Activated gamma-delta T cell treated with anti-CD3 and anti-CD28 coated beads, Interleukin-2, amount 50 U/mL, for 16 hours (primary cell): ENCODE data around the gene NT5C2.

Source experiments
- DNase-seq: peaks from one replicate; pipeline ENCODE4 v3.0.0-alpha.2; 2020; ENCODE audit warnings: low read depth

Gene NT5C2

DNA sequence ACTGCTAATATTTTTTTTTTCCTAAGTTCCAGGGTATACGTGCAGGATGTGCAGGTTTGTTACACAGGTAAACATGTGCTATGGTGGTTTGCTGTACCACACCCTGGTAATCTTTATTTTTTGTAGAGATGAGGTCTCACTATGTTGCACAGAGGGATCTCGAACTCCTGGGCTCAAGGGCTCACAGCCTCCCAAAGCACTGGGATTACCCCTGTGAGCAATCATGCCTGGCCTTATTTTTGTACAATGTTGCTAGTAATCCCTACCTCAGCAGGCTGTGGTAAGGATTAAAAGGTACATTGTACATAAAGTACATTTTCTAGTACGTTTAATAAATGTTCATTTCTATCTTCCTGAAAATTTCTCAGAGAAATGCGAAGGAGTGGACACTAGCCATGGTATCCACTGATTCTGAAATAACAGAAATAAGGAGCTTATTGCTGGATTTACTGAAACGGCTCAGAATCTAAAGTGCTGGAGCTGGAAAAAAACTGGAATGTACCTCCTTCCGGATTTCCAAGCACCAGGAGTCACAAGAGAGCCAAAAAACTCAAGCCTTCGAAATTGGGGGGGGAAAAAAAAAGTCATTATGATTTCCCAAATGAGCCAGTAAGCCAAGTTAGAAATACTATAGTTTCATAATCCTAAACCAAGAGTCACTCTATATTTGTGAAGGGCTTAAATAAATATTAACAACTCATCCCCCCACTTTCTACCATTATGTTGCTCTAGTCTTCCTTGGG lies 69.6 kb downstream of the NT5C2 start:
- DNase-seq, result no peak

DNA sequence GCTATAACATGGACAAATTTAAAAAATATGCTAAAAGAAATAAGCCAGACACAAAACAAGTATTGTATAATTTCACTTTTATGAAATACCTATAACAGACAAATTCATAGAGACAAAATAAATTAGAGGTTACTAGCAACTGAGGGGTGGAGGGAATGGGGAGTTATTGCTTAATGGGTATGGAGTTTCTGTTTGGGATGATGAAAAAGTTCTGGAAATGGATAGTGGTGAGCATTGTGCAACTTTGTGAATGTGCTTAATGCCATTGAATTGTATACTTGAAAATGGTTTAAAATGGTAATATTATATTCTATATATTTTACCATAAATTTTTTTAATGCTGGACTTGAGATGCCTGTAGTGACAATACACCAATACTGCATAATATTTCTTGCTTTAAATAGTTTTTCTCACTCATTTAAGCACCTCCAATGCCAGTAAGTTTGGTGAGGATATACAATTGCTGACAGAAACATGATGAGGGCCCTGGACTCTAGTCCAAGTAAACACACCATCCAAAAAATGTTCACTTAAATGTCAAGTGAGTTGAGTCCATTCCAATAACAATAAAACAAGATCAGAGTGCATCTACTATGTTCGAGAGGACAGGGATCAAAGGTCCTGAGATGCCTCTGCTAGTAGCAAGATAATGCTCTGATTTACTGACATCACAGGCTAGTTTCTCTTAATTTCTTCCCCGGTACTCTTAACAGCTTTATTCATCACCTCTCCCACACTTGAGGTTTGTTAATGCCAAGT lies 71.9 kb downstream of the NT5C2 start:
- DNase-seq, result no peak

DNA sequence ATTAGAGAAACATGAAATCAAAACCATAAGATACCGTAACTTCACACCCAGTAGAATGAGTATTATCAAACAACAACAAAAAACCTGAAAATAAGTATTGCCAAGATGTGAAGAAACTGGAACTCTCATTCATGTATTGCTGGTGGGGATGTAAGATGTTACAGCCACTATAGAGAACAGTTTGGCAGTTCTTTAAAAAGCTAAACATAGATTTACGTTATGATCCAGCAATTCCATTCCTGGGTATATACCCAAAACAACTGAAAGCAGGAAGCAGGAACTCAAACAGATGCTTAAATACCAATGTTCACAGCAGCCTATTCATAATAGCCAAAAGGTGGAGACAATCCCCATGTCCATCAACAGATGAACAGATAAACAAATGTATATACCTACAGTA lies 72.5 kb downstream of the NT5C2 start:
- DNase-seq, result no peak

DNA sequence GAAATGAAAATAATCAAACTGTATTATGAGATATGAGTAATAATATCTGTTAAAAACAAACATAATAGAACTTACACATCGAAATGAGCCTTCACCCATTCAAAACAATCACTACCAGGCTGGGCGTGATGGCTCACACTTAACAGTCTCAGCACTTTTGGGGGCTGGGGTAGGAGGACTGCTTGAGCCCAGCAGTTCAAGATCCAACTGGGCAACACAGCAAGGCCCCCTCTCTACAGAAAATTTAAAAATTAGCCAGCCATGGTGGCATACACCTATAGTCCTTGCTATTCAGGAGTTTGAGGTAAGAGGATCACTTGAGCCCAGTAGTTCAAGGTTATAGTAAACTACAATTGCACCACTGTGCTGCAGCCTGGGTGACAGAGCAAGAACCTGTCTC lies 75.8 kb downstream of the NT5C2 start:
- no peak for DNase-seq

DNA sequence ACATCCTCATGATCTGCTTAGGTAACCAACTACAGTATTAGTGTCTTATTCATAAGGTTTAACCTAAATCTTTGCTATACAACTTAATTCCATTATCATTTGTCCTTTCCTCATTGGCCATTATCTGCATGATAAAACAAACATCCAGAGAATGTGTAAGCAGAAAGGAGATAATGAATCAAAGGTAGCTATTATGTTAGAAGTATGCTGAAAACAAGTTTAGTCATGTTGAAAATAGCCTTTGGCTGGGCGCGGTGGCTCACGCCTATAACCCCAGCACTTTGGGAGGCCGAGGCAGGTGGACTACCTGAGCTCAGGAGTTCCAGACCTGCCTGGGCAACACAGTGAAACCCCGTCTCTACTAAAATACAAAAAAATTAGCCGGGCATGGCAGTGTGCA lies 78.2 kb downstream of the NT5C2 start:
- DNase-seq, result no peak

DNA sequence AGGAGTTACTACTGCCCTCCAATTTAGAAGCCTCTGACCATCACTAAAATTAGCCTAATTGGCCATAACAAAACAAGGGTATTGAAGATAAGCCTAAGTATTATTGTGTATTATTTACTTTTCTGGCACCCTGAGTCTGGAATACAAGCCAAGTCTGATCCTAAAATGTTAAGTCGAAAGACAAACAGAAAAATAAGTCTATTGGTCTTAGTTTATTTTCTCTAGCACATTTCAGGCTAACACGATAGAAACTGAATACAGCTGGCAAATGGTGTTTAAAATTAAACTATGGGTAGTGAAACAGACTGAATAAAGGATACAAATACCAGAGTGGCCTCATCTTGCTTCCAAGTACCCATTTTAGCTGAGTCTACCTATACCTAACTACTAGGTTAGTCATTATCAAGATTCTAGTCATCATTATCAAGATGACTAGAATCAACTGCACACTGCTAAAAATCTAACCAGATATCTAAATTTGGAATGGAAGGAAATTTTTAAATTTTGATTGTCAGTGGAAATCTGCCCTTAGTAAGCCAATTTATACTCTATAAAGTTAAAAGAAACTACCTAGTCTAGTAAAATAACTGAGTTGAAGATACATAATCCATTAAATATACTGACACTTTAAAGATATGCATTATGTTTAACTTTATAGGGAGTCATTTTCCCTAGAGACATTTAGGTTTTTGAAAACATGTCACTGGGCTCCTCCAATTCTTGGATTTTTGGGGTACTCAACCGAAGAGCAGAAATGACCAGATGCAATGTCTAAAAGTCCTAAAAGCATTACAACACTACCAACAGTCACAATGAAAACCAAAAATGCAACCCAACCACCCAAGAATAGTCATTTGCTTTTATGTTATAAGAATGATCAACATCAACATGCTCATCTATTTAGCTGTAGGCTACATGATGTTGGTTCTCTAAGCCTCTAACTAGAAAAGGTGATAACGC lies 80.9 kb downstream of the NT5C2 start:
- no peak for DNase-seq

DNA sequence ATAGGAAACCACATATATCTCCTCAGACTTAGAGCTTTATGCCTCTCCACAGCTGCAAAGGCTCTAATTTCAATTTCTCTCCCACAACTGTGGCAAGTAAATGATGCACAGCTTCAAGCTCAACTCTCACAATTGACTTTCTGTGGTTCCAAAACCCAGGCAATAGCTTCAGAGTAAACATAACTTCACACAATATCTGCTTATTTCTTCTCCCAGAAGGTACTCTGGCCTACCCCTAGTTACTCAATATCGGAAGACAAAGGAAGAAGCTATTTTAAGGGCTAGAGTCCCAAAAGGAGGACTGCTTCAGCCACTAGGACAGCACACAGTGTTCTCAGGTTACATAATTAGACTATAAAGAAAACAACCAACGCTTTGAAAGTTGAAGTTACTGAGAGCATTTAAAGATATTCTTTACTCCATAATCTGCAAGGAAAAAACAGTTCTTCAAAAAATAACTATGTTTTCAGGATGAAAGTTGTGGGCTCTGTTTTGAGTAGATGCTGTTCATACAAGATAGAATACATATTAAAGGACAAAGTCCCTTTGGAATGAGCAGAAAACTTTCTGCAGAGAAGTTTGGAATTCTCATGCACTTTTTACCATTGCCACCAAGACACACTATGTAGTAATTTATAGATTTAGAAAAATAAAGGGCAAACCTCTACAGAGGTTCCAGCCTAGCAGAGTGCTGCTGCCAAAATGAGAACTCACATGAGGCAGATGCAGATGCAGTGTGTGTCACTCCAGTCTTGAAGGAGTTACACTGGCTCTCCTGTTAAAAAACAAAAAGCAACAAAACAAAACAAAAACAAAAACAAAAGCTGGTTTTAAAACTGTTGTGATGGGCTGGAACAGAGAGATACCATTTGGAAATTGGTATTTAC lies 81.8 kb downstream of the NT5C2 start:
- no peak for DNase-seq

DNA sequence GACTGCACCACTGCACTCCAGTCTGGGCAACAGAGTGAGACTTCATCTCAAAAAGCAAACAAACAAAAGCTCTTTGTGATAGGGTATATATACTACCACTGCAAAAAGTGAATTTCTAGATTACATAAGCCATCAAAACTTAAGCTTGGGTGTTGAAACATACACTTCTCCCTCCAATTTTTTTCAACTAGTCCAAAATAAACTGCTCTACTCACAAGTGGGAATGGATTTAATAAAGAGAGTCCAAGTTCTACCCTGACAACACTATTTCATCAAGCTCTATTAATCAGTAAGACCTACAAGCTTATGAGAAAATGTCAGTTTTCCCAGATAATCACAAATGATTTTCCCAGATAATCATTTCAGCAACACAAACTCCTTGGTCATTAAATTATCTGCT lies 82.7 kb downstream of the NT5C2 start:
- DNase-seq, result no peak

DNA sequence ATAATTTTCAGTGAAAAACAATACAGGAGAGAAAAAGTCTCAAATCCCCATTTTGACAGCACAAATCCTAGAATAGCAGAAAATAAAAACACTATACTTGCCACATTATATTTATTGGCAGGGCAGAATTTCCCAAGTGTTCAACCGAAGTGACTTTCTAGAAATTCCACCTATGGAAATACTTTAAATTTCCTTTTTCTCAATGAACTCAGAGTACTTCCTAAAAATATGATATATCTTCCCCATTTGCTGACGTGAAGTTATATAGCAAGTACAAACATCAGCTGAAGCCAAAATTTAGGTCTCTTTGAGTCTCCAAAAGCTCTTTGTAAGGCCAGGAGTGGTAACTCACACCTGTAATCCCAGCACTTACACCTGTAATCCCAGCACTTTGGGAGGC lies 83.3 kb downstream of the NT5C2 start:
- no peak for DNase-seq

DNA sequence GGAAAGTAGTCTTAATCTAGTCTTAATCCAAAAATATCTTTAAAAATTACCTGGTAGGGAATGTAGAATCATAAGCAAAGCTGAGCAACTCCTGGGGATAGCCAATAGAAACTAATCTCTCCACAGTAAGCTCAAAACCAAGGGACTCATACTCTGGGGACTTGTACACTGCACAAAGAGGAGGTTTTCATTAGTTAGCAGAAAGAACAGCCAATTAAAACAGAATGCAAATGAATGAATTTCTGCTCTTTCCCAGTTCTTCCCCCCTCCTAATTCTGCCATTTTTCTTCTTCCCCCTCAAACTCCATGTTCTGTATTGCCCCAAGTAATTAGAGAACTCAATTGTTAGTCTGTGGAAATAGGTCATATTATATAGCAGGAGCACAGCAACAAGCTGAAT lies 86.5 kb downstream of the NT5C2 start:
- DNase-seq, result no peak

DNA sequence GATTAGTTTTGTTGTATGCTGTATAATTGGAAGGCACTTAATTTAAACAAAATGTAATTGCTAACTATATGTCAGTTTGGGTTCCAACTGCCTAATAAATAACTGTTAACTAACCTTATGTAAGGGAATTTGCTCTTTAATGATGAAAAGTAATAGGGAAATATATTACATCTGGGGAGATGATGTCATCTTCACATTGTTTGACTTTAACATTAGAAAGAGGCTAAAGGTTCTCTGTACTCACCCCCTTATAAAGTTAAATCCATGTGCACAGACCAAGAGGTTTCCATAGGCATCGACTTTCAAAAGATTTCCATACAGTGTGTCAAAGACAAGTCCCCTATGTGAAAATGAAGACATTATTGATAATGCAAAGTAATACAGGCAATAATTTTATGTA lies 87.6 kb downstream of the NT5C2 start:
- no peak for DNase-seq

DNA sequence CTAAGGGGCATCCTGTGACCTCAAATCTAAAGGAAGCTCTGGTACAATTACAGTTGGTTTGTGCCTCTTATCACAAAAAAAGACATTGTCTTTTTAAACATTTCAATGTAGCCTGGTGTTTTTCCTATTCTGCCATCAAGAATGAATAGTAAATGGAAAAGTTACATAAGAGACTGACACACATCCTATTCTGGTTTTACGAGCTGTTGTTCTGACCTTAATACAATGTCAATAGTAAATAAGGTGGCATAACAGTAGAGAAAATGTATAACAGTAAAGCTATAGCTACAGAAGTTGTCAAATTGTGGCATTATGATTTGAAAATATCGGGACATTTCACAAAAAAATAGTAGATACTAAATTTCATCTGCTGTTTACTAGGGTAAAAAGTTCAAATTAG lies 88.4 kb downstream of the NT5C2 start:
- no peak for DNase-seq

DNA sequence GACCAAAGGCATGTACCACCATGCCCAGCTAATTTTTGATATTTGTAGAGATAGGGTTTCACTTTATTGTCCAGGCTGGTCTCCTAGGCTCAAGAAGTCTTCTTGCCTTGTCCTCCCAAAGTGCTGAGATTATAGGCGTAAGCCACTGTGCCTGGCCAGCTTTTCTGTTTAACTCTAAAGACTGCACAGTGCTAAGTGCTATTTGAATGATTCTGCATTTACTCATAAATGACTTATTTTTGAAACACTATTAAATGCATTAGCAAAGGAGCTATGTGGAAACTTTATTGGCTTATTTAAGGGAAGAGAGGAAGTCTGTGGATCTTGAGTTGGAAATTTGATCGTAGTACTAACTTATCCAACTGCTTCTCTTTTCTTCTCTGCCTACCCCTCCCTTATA lies 89.1 kb downstream of the NT5C2 start:
- DNase-seq, result no peak

DNA sequence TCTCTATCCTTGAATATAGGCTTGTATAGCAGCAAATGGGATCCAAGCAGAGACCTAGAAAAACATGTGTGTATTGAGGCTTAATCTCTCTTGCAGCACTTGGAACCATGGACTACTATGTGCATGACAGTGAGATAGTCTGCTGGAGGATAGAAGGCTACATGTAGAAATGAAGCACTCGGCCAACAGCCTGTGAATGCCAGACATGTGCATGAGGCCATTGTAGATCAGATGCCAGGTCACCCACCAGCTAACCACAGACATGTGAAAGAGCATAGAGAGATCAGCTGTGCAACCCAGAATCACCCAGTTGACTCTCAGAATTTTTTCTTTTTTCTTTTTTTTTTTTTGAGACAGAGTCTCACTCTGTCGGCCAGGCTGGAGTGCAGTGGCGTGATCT lies 90.9 kb downstream of the NT5C2 start:
- no peak for DNase-seq

DNA sequence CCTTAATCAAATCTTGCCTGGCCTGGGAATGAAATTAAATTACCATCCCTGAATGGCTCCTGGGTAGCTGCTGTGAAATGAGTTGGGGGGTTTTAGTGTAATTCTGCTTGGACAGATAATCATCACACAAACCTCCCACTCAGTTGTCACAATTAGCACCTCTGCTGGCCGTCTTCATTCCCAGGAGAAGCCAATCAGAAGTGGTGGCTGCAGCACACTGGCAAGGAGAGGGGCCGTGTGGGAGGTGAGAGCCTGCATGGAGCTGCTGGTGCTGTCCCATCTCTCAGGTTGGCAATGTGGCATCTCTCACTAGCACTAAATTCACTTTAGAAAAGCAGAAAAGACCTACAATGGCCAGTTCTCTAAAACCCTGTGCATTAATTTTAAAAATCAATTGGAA lies 92.5 kb downstream of the NT5C2 start:
- DNase-seq, result no peak

DNA sequence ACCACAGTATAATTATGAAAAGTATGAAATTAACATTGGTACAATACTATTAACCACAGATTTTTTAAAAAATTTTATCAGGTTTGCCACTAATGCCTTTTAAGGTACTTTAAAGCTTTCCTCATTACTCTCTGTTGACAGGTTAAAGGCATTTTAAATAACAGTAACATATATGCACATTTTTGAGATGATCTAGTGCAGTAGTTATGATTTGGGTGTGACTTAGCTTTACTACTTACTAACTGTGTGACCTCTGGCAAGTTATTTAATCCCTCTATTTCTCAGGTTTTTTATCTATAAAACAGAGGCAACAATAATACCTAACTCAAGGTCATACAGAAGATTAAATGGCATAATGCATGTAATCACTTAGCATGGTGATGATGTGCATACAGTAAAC lies 94.8 kb downstream of the NT5C2 start:
- DNase-seq, result no peak

DNA sequence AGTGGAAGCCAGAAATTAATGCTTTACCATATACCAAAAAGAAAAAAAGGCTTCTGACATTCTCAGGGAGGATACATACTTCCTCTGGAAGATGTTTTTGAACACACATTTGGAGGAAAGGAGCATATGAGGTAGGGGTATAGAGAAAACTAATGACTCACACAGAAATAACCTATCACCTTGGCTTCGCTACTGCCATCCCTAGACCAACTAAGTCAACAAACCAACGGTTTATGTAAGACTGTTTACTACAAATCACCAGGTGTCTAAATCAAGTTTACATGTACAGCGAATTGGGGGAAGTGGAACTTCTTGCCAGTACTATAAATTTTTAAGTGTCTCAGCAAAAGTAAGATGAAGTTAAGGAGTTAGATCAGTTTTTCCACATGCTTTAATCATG lies 96.9 kb downstream of the NT5C2 start:
- no peak for DNase-seq

DNA sequence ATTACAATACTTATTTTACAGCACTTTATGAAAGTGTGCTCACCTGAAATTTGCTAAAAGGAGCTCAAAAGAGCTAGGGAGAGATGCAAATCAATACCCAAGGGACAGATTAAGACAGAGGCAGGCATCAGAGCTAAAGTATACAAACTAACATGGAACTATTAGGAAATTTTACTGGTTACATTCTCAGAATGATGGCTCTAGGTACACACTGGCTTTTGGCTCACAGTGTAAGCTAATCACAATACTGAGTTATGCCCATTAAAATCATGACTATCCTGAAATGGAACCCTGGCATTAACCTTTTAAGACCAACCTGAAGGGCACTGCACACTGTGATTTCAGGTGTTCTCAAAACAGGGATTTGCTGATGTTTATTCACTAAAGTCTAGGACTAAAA lies 98.1 kb downstream of the NT5C2 start:
- no peak for DNase-seq

DNA sequence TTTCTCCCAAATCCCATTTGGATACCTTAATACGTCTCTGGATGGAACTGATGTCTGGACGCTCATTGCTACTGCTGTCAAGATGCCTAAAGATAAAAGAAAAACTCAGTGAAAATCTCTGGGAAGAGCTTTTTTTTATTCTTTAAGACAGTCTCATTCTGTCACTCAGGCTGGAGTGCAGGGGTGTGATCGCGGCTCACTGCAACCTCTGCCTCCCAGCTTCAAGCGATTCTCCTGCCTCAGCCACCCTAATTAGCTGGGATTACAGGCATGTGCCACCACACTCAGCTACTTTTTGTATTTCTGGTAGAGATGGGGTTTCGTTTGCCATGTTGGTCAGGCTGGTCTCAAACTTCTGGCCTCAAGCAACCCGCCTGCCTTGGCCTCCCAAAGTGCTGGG lies 102.2 kb downstream of the NT5C2 start:
- DNase-seq, result no peak

DNA sequence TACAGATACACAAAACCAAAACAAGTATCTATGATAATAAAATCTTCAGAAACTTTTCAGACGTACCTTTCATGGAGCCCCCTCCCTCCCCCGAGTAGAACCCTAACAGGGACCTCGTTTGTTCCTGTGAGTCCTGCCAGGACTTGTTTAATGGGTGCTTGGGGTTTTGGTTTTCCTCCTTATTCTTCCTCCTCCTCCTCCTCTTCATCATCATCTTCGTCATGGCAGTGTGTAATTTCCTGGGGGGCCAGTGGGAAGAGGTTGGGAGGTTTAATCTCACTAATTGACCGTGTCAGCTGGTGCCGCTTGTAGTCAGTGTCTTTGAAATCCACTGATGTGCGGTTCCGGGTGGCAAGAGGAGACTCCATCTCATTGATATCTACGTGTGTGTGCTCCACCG lies 103.6 kb downstream of the NT5C2 start:
- no peak for DNase-seq

DNA sequence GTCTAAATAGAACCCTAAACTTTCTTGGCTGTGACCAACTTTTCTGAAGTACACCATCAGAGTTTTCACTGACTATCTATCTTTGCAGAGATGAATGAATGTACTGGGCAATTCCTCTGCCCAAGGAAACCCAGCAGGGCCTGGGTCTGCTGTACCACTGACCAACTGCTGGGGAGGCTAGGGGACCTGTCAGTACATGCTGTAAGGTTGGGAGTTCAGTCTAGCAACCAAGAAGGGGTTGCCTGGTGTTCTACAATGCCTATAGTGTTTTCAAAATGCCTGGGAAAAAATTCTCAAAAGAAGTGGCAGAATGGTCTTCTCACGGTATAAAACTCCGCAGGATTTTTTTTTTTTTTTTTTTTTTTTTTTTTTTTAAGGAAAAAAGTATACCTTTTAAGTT lies 106.3 kb downstream of the NT5C2 start:
- no peak for DNase-seq

DNA sequence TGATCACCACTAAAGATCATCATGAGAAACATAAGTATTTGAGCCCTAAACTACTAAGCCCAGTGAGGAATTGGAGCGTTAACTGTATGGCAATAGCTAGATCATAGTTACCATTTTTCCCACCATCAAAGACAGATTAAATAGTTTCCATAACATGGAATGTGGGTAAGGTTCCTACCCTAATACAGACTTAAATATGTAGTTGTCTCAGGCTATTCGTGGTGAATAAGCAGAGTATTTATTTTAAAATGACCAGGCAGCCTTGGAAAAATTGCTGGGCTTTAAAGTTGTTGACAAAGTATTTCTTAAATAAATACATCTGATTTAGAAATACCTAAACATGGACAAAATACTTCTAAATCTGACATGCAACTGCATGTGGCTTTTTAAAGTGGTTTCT lies 106.8 kb downstream of the NT5C2 start:
- no peak for DNase-seq
